ENCODE results near the gene KCNT2.

The KCNT2 gene

GRCh38 chr1:196563768-196564167 lies 44.5 kb downstream of the KCNT2 start:
- no peak overlapping the region for H3K4me2 ChIP-seq (ENCODE audit: low read length)
- no peaks in the 10 kb centered on the region for H3K79me2 ChIP-seq (ENCODE audit: control insufficient read depth, low read length)
- peaks cover 8% of the 10 kb centered on the region for H3K9me3 ChIP-seq (ENCODE audit: control insufficient read depth, insufficient read depth, low read length)
- no peaks in the 10 kb centered on the region for H3K9me2 ChIP-seq (replicated peaks; ENCODE audit: control insufficient read depth, low read length)
- H3K27ac ChIP-seq (ENCODE audit: low read depth, low read length), result no peak overlapping the region
- no peaks in the 10 kb centered on the region for H3K36me3 ChIP-seq (ENCODE audit: control insufficient read depth, low read length)
- H3F3A ChIP-seq (ENCODE audit: control insufficient read depth, insufficient read depth), result no peaks in the 10 kb centered on the region
- H3K4me1 ChIP-seq (ENCODE audit: control insufficient read depth, low read length), result no peaks in the 10 kb centered on the region
- H3K4me3 ChIP-seq (ENCODE audit: low read length), result no peak overlapping the region
- no peaks in the 10 kb centered on the region for H4K20me1 ChIP-seq (ENCODE audit: control insufficient read depth, insufficient read depth, low read depth, low read length)
- no peaks in the 10 kb centered on the region for H3K27me3 ChIP-seq (ENCODE audit: control insufficient read depth, low read length)
- no peak for TF ChIP-seq EZH2phosphoT487 (IDR thresholded peaks at IDR 0.05; ENCODE audit: borderline replicate concordance, low read length)
- TF ChIP-seq, protein P1, sequence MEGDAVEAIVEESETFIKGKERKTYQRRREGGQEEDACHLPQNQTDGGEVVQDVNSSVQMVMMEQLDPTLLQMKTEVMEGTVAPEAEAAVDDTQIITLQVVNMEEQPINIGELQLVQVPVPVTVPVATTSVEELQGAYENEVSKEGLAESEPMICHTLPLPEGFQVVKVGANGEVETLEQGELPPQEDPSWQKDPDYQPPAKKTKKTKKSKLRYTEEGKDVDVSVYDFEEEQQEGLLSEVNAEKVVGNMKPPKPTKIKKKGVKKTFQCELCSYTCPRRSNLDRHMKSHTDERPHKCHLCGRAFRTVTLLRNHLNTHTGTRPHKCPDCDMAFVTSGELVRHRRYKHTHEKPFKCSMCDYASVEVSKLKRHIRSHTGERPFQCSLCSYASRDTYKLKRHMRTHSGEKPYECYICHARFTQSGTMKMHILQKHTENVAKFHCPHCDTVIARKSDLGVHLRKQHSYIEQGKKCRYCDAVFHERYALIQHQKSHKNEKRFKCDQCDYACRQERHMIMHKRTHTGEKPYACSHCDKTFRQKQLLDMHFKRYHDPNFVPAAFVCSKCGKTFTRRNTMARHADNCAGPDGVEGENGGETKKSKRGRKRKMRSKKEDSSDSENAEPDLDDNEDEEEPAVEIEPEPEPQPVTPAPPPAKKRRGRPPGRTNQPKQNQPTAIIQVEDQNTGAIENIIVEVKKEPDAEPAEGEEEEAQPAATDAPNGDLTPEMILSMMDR (IDR thresholded peaks at IDR 0.05; ENCODE audit: low read depth, low read length, poor library complexity, severe bottlenecking), result no peak

DNA sequence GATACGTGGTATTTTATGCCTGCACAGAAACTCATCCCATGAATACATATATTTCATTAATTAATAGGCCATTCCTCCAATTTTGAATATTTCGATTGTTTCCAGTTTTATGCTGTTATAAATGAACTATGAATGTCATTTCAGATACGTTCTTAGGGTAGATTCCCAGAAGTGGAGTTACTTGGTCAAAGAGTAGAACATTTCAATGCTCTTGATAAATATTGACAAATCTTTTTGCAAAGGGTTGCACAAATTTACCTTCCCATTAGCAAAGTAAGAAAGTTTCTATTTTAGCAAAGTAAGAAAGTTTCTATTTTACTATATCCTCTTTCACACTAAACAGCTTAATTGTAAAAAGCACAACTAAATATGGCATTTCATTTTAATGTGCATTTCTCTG lies 48.9 kb downstream of the KCNT2 start:
- Histone ChIP-seq H3K4me2 (ENCODE audit: low read length) (no peak overlapping the region), H3K79me2 (ENCODE audit: control insufficient read depth, low read length) (no peaks in the 10 kb centered on the region), H3K4me3 (ENCODE audit: low read length) (no peak overlapping the region), H4K20me1 (ENCODE audit: control insufficient read depth, insufficient read depth, low read depth, low read length) (no peaks in the 10 kb centered on the region), H3K4me1 (ENCODE audit: control insufficient read depth, low read length) (no peaks in the 10 kb centered on the region), H3F3A (ENCODE audit: control insufficient read depth, insufficient read depth) (no peaks in the 10 kb centered on the region), H3K9me2 (replicated peaks; ENCODE audit: control insufficient read depth, low read length) (no peaks in the 10 kb centered on the region), H3K9me3 (ENCODE audit: control insufficient read depth, insufficient read depth, low read length) (peaks cover 4% of the 10 kb centered on the region), H3K27ac (ENCODE audit: low read depth, low read length) (no peak overlapping the region), H3K36me3 (ENCODE audit: control insufficient read depth, low read length) (no peaks in the 10 kb centered on the region), H3K27me3 (ENCODE audit: control insufficient read depth, low read length) (no peaks in the 10 kb centered on the region)
- TF ChIP-seq EZH2phosphoT487 (IDR thresholded peaks at IDR 0.05; ENCODE audit: borderline replicate concordance, low read length), result no peak
- TF ChIP-seq, protein P1 (IDR thresholded peaks at IDR 0.05; ENCODE audit: low read depth, low read length, poor library complexity, severe bottlenecking), result no peak

DNA sequence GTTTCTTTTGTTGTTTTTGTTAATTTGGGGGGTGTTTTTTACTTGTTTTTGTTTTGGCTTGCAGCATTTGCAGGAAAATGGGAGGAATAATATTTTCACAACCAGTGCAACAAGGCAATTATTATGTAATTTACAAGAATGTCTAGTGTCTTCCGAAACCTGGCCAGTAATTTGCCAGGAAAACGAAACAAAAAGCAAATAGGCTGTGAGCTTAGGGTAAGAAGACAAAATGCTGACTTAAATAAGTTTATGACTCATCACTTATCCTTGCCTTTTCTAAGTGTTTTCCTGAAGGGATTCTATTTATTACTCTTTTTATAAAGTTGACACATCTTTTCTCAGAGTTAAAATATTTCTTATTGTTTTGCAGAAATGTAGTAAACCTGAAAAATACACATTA lies 49.8 kb downstream of the KCNT2 start:
- no peaks in the 10 kb centered on the region for H3K79me2 ChIP-seq (ENCODE audit: control insufficient read depth, low read length)
- no peaks in the 10 kb centered on the region for H3K9me3 ChIP-seq (ENCODE audit: control insufficient read depth, insufficient read depth, low read length)
- no peak overlapping the region for H3K4me2 ChIP-seq (ENCODE audit: low read length)
- H3K4me3 ChIP-seq (ENCODE audit: low read length), result no peak overlapping the region
- H4K20me1 ChIP-seq (ENCODE audit: control insufficient read depth, insufficient read depth, low read depth, low read length), result no peaks in the 10 kb centered on the region
- no peaks in the 10 kb centered on the region for H3K9me2 ChIP-seq (replicated peaks; ENCODE audit: control insufficient read depth, low read length)
- H3F3A ChIP-seq (ENCODE audit: control insufficient read depth, insufficient read depth), result no peaks in the 10 kb centered on the region
- no peaks in the 10 kb centered on the region for H3K36me3 ChIP-seq (ENCODE audit: control insufficient read depth, low read length)
- H3K27me3 ChIP-seq (ENCODE audit: control insufficient read depth, low read length), result no peaks in the 10 kb centered on the region
- TF ChIP-seq, protein P1 (IDR thresholded peaks at IDR 0.05; ENCODE audit: low read depth, low read length, poor library complexity, severe bottlenecking), result no peak
- no peak for TF ChIP-seq EZH2phosphoT487 (IDR thresholded peaks at IDR 0.05; ENCODE audit: borderline replicate concordance, low read length)
- no peak overlapping the region for H3K27ac ChIP-seq (ENCODE audit: low read depth, low read length)
- H3K4me1 ChIP-seq (ENCODE audit: control insufficient read depth, low read length), result no peaks in the 10 kb centered on the region

- Histone ChIP-seq H3K4me3 (ENCODE audit: low read length) (no peak overlapping the region), H3K4me1 (ENCODE audit: control insufficient read depth, low read length) (no peaks in the 10 kb centered on the region)
- no peak for TF ChIP-seq EZH2phosphoT487 (IDR thresholded peaks at IDR 0.05; ENCODE audit: borderline replicate concordance, low read length)
- TF ChIP-seq, protein P1 (IDR thresholded peaks at IDR 0.05; ENCODE audit: low read depth, low read length, poor library complexity, severe bottlenecking), result no peak
Measured at GRCh38 chr1:196557797-196558196, 50.4 kb downstream of the KCNT2 start.

More at GRCh38 chr1:196557797-196558196, 50.4 kb downstream of the KCNT2 start:
- no peaks in the 10 kb centered on the region for H3K9me2 ChIP-seq (replicated peaks; ENCODE audit: control insufficient read depth, low read length)
- H3K27ac ChIP-seq (ENCODE audit: low read depth, low read length), result no peak overlapping the region
- H3K4me2 ChIP-seq (ENCODE audit: low read length), result no peak overlapping the region
- H3K9me3 ChIP-seq (ENCODE audit: control insufficient read depth, insufficient read depth, low read length), result no peaks in the 10 kb centered on the region
- H3F3A ChIP-seq (ENCODE audit: control insufficient read depth, insufficient read depth), result no peaks in the 10 kb centered on the region
- H3K27me3 ChIP-seq (ENCODE audit: control insufficient read depth, low read length), result no peaks in the 10 kb centered on the region
- no peaks in the 10 kb centered on the region for H4K20me1 ChIP-seq (ENCODE audit: control insufficient read depth, insufficient read depth, low read depth, low read length)
- no peaks in the 10 kb centered on the region for H3K36me3 ChIP-seq (ENCODE audit: control insufficient read depth, low read length)
- H3K79me2 ChIP-seq (ENCODE audit: control insufficient read depth, low read length), result no peaks in the 10 kb centered on the region

Measured in DOHH2 (cell line).